Measurements from ENCODE around the gene KCNJ2. TPM values are rescaled to one million over a fixed set of nuclear protein-coding genes. Genes with fewer than 3 reads are reported as not detected.

KCNJ2 gene
- total and polyA plus RNA-seq, 4 donors = 0.47 to 2.7 (median 1.4) TPM

- Histone ChIP-seq H3K27ac (ENCODE audit: low read depth in 1 of 2, low read length in 2 of 2) (no peak overlapping the region), H3K4me3 (ENCODE audit: low read depth in 1 of 3, low read length in 3 of 3) (no peak overlapping the region), H3K4me1 (ENCODE audit: control insufficient read depth in 4 of 4, insufficient read depth in 4 of 4, low read length in 3 of 4) (no peaks in the 10 kb centered on the region), H3K9ac (ENCODE audit: low read depth in 1 of 2, low read length in 2 of 2) (no peak overlapping the region), H3K36me3 (ENCODE audit: control insufficient read depth in 4 of 4, insufficient read depth in 3 of 4, low read depth in 1 of 4, low read length in 3 of 4) (no peaks in the 10 kb centered on the region), H3K9me3 (ENCODE audit: control insufficient read depth in 4 of 4, low read length in 3 of 4) (peaks cover 0 to 2% (median 0%) of the 10 kb centered on the region in 4 donors), H3K27me3 (ENCODE audit: control insufficient read depth in 4 of 4, insufficient read depth in 4 of 4, low read length in 3 of 4) (no peaks in the 10 kb centered on the region)
- DNase-seq (ENCODE audit: low spot score) = no peak
- 77% methylated on average over 4 of the region's 4 CpGs for WGBS
- TF ChIP-seq SP1 (IDR thresholded peaks at IDR 0.05) = no peak
- no peak for TF ChIP-seq TAF1 (conservative IDR thresholded peaks at IDR 0.05)
- no peak for TF ChIP-seq EGR1 (IDR thresholded peaks at IDR 0.05; ENCODE audit: low read depth in 2 of 2)
- no peak for TF ChIP-seq YY1 (IDR thresholded peaks at IDR 0.05)
- TF ChIP-seq RAD21 (IDR thresholded peaks at IDR 0.05) = no peak
- TF ChIP-seq MAX (IDR thresholded peaks at IDR 0.05) = no peak
- no peak for TF ChIP-seq FOXA1 (IDR thresholded peaks at IDR 0.05)
- TF ChIP-seq REST (IDR thresholded peaks at IDR 0.05) = no peak
- TF ChIP-seq JUND (IDR thresholded peaks at IDR 0.05) = no peak
Observed at GRCh38 chr17:70120425-70120824, 48.9 kb upstream of the KCNJ2 start.

GRCh38 chr17:70121126-70121525 lies 48.2 kb upstream of the KCNJ2 start:
- Histone ChIP-seq H3K27ac (ENCODE audit: low read depth in 1 of 2, low read length in 2 of 2) (no peak overlapping the region), H3K36me3 (ENCODE audit: control insufficient read depth in 4 of 4, insufficient read depth in 3 of 4, low read depth in 1 of 4, low read length in 3 of 4) (no peaks in the 10 kb centered on the region), H3K9ac (ENCODE audit: low read depth in 1 of 2, low read length in 2 of 2) (no peak overlapping the region), H3K9me3 (ENCODE audit: control insufficient read depth in 4 of 4, low read length in 3 of 4) (peaks cover 0 to 2% (median 0%) of the 10 kb centered on the region in 4 donors), H3K4me1 (ENCODE audit: control insufficient read depth in 4 of 4, insufficient read depth in 4 of 4, low read length in 3 of 4) (no peaks in the 10 kb centered on the region), H3K4me3 (ENCODE audit: low read depth in 1 of 3, low read length in 3 of 3) (no peak overlapping the region), H3K27me3 (ENCODE audit: control insufficient read depth in 4 of 4, insufficient read depth in 4 of 4, low read length in 3 of 4) (no peaks in the 10 kb centered on the region)
- 76% methylated on average over 3 of the region's 3 CpGs for WGBS
- DNase-seq (ENCODE audit: low spot score) = no peak
- no peak for TF ChIP-seq NR2F2 (IDR thresholded peaks at IDR 0.05)
- no peak for TF ChIP-seq HNF4A (conservative IDR thresholded peaks at IDR 0.05)
- no peak for TF ChIP-seq CTCF (IDR thresholded peaks at IDR 0.05; ENCODE audit: low read depth, low read length, missing input control)
- TF ChIP-seq EGR1 (IDR thresholded peaks at IDR 0.05; ENCODE audit: low read depth in 2 of 2) = no peak
- TF ChIP-seq FOXA2 (IDR thresholded peaks at IDR 0.05) = no peak
- TF ChIP-seq ZBTB33 (IDR thresholded peaks at IDR 0.05) = no peak
- TF ChIP-seq SP1 (IDR thresholded peaks at IDR 0.05) = no peak
